Activated CD4-positive, alpha-beta T cell treated with anti-CD3 and anti-CD28 coated beads, Interleukin-2, Interleukin-4, amounts not matched to agents 100 ng/mL and 50 ng/mL, durations not matched to agents 16 hours and 8 hours (primary cell): ENCODE measurements around the gene NHLRC2.
"Not testable (repeated sequence)": the region's sequence is repeated elsewhere in the genome, so short reads cannot be mapped to it uniquely, and the experiment has no call there.

Experiments
- DNase-seq: peaks from one replicate; pipeline ENCODE4 v3.0.0-alpha.2; 2020; ENCODE audit warnings: low spot score

Gene NHLRC2

GRCh38 chr10:113939212-113939860 is 84.9 kb downstream of the NHLRC2 start:
- no peak for DNase-seq

GRCh38 chr10:113941140-113941539 is 86.7 kb downstream of the NHLRC2 start:
- no peak for DNase-seq

GRCh38 chr10:113943196-113943595 is 88.7 kb downstream of the NHLRC2 start:
- DNase-seq = not testable (repeated sequence)

GRCh38 chr10:113945075-113945686 is 90.7 kb downstream of the NHLRC2 start:
- DNase-seq = no peak

- DNase-seq = no peak
Observed at GRCh38 chr10:113945687-113946085, 91.2 kb downstream of the NHLRC2 start.

GRCh38 chr10:113947184-113948041 is 93.0 kb downstream of the NHLRC2 start:
- no peak for DNase-seq

- DNase-seq = no peak
Observed at GRCh38 chr10:113948048-113948447, 93.6 kb downstream of the NHLRC2 start.

GRCh38 chr10:113950268-113950667 is 95.8 kb downstream of the NHLRC2 start:
- no peak for DNase-seq

- DNase-seq = peak; percentile 11
Observed at GRCh38 chr10:113953505-113954272, 99.2 kb downstream of the NHLRC2 start.

- no peak for DNase-seq
Observed at GRCh38 chr10:113954409-113954808, 99.9 kb downstream of the NHLRC2 start.

GRCh38 chr10:113957013-113957412 is 102.6 kb downstream of the NHLRC2 start:
- no peak for DNase-seq

- DNase-seq = peak; percentile 24
Observed at GRCh38 chr10:113958631-113959382, 104.3 kb downstream of the NHLRC2 start.

GRCh38 chr10:113959383-113959760 is 104.9 kb downstream of the NHLRC2 start:
- DNase-seq = no peak

GRCh38 chr10:113960617-113961181 is 106.2 kb downstream of the NHLRC2 start:
- DNase-seq = peak; percentile 61

GRCh38 chr10:113961182-113962031 is 106.9 kb downstream of the NHLRC2 start:
- DNase-seq = peak; percentile 85

- DNase-seq = no peak
Observed at GRCh38 chr10:113965077-113965476, 110.6 kb downstream of the NHLRC2 start.

- no peak for DNase-seq
Observed at GRCh38 chr10:113965683-113966082, 111.2 kb downstream of the NHLRC2 start.
